ENCODE data around the gene GARIN6.
A peak's percentile ranks its signal among the peaks of the same experiment; 100 is the strongest.

Gene GARIN6

GRCh38 chr12:99658671-99659349 is 11.3 kb downstream of the GARIN6 start:
- peak; percentile 1 to 2 for DNase-seq (ENCODE audit: low read depth in 2 of 2)

GRCh38 chr12:99670635-99671034 is 23.1 kb downstream of the GARIN6 start:
- no peak overlapping the region for H3K4me3 ChIP-seq (replicated peaks in 1 of 2; ENCODE audit: low read depth in 2 of 2, low read length in 2 of 2)
- peak; percentile 0 to 25 for DNase-seq (ENCODE audit: low read depth in 2 of 2)
- TF ChIP-seq CTCF (IDR thresholded peaks at IDR 0.05; ENCODE audit: low read depth, low read length), result no peak

More at GRCh38 chr12:99658671-99659349, 11.3 kb downstream of the GARIN6 start:
- no peak overlapping the region for H3K4me3 ChIP-seq (replicated peaks in 1 of 2; ENCODE audit: low read depth in 2 of 2, low read length in 2 of 2)
- no peak for TF ChIP-seq CTCF (IDR thresholded peaks at IDR 0.05; ENCODE audit: low read depth, low read length)

GRCh38 chr12:99680276-99680675 is 32.7 kb downstream of the GARIN6 start:
- no peak for DNase-seq (ENCODE audit: low read depth in 2 of 2)
- no peak overlapping the region for H3K4me3 ChIP-seq (replicated peaks in 1 of 2; ENCODE audit: low read depth in 2 of 2, low read length in 2 of 2)
- TF ChIP-seq CTCF (IDR thresholded peaks at IDR 0.05; ENCODE audit: low read depth, low read length), result no peak

- DNase-seq (ENCODE audit: low read depth in 2 of 2), result no peak
- TF ChIP-seq CTCF (IDR thresholded peaks at IDR 0.05; ENCODE audit: low read depth, low read length), result no peak
- no peak overlapping the region for H3K4me3 ChIP-seq (replicated peaks in 1 of 2; ENCODE audit: low read depth in 2 of 2, low read length in 2 of 2)
These were observed 38.6 kb downstream of the GARIN6 start for GRCh38 chr12:99686142-99686541.

- H3K4me3 ChIP-seq (replicated peaks in 1 of 2; ENCODE audit: low read depth in 2 of 2, low read length in 2 of 2), result no peak overlapping the region
- TF ChIP-seq CTCF (IDR thresholded peaks at IDR 0.05; ENCODE audit: low read depth, low read length), result no peak
- no peak for DNase-seq (ENCODE audit: low read depth in 2 of 2)
These were observed 47.5 kb downstream of the GARIN6 start for GRCh38 chr12:99695050-99695449.
